Smooth muscle cell (in vitro differentiated cells): ENCODE measurements around the gene AOX1. TPM values are rescaled to one million over a fixed set of nuclear protein-coding genes. Genes with fewer than 3 reads are reported as not detected.
"Not testable (repeated sequence)": the region's sequence is repeated elsewhere in the genome, so short reads cannot be mapped to it uniquely, and the experiment has no call there.

Experiments used
- DNase-seq: peaks from one replicate; lab custom pipeline; 2025; ENCODE audit not compliant: unreplicated experiment; lab: John Stamatoyannopoulos, UW
- H2AFZ ChIP-seq: fragments of 200-600 bp; sonication (generic); 2 replicates; pipeline ENCODE4 v1.6.0; 2016; ENCODE audit warnings: antibody characterized with exemption, low read depth, mild to moderate bottlenecking
- H3F3A ChIP-seq: fragments of 200-600 bp; sonication (generic); 2 replicates; pipeline ENCODE4 v1.6.0; 2017; ENCODE audit warnings: antibody characterized with exemption, low read depth
- H3K27ac ChIP-seq: fragments of 200-600 bp; sonication (generic); 2 replicates; pipeline ENCODE4 v1.5.1; 2016; ENCODE audit warnings: low read depth, mild to moderate bottlenecking
- H3K27me3 ChIP-seq: fragments of 200-600 bp; sonication (generic); 2 replicates; pipeline ENCODE4 v1.6.1; 2016; ENCODE audit warnings: low read depth, mild to moderate bottlenecking
- H3K36me3 ChIP-seq: fragments of 200-600 bp; sonication (generic); 2 replicates; pipeline ENCODE4 v1.5.1; 2016; ENCODE audit warnings: low read depth
- H3K4me1 ChIP-seq: fragments of 200-600 bp; sonication (generic); 2 replicates; pipeline ENCODE4 v1.5.1; 2016; ENCODE audit warnings: low read depth
- H3K4me2 ChIP-seq: fragments of 200-600 bp; sonication (generic); 2 replicates; pipeline ENCODE4 v1.6.0; 2016; ENCODE audit warnings: mild to moderate bottlenecking
- H3K4me3 ChIP-seq: fragments of 200-600 bp; sonication (generic); 2 replicates; pipeline ENCODE4 v1.5.1; 2016; ENCODE audit warnings: mild to moderate bottlenecking
- H3K79me2 ChIP-seq: fragments of 200-600 bp; sonication (generic); 2 replicates; pipeline ENCODE4 v1.6.0; 2016; ENCODE audit warnings: low read depth, mild to moderate bottlenecking
- H3K9ac ChIP-seq: fragments of 200-600 bp; sonication (generic); 2 replicates; pipeline ENCODE4 v1.6.0; 2016; ENCODE audit warnings: low read depth
- H3K9me3 ChIP-seq: fragments of 200-600 bp; sonication (generic); replicated peaks from 2 replicates; pipeline ENCODE4 v1.5.1; 2016; ENCODE audit warnings: low read depth
- H4K20me1 ChIP-seq: fragments of 200-600 bp; sonication (generic); 2 replicates; pipeline ENCODE4 v1.6.0; 2016; ENCODE audit warnings: low read depth
- WGBS: methylation state at CpG from one replicate; pipeline ENCODE4 v1.1.7; 2016; ENCODE audit warnings: low lambda C conversion rate; 5-methylcytosine and 5-hydroxymethylcytosine counted together
- polyA plus RNA-seq: library from polyadenylated mRNA; unstranded; fragments of >200 nt; fragmentation: Nextera tagmentation; extraction: Ambion mirVana; gene quantifications from 2 replicates; pipeline ENCODE4 v1.2.1, GENCODE V29; 2016
- total RNA-seq: library from RNA; depleted of rRNA; stranded (reverse); fragments of >200 nt; gene quantifications from 2 replicates; pipeline ENCODE4 v1.2.3, GENCODE V29; 2014
- TF ChIP-seq, protein P1 (sequence below): fragments of 200-600 bp; sonication (generic); IDR thresholded peaks from 2 replicates; pipeline ENCODE4 v1.5.1; 2017; ENCODE audit warnings: borderline replicate concordance, mild to moderate bottlenecking, antibody characterized with exemption; ENCODE audit not compliant: insufficient read depth, poor library complexity, severe bottlenecking

Gene AOX1
- total and polyA plus RNA-seq, 2 experiments from 2014 or later: 0.18 TPM; not detected in 1

DNA sequence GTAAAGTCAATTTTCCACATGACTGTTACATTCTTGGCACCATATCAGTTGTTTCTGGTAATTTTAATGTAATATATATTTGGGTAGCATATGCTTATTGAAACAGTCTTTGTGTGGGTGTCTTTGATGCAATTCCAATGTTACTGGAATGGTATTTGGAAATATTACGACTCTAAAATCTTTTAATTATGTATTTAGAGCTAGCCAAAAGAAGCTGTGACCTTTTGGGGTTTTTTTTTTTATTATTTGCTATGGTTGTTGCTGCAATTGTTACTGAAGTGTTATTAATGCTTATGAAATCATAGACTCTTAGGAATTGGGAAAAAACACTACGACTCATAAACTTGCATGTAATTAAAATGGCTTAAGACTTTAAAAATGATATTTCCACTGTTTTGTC is 95.9 kb downstream of the AOX1 start:
- no peak for DNase-seq
- Histone ChIP-seq H3K79me2 (no peaks in the 10 kb centered on the region), H3K36me3 (no peaks in the 10 kb centered on the region), H2AFZ (no peak overlapping the region), H3K9ac (no peak overlapping the region), H3K27ac (no peak overlapping the region), H3K4me1 (no peaks in the 10 kb centered on the region), H3K27me3 (no peaks in the 10 kb centered on the region), H3K9me3 (no peaks in the 10 kb centered on the region), H3F3A (no peaks in the 10 kb centered on the region), H3K4me2 (no peak overlapping the region), H3K4me3 (no peak overlapping the region), H4K20me1 (no peaks in the 10 kb centered on the region)
- TF ChIP-seq, protein P1, sequence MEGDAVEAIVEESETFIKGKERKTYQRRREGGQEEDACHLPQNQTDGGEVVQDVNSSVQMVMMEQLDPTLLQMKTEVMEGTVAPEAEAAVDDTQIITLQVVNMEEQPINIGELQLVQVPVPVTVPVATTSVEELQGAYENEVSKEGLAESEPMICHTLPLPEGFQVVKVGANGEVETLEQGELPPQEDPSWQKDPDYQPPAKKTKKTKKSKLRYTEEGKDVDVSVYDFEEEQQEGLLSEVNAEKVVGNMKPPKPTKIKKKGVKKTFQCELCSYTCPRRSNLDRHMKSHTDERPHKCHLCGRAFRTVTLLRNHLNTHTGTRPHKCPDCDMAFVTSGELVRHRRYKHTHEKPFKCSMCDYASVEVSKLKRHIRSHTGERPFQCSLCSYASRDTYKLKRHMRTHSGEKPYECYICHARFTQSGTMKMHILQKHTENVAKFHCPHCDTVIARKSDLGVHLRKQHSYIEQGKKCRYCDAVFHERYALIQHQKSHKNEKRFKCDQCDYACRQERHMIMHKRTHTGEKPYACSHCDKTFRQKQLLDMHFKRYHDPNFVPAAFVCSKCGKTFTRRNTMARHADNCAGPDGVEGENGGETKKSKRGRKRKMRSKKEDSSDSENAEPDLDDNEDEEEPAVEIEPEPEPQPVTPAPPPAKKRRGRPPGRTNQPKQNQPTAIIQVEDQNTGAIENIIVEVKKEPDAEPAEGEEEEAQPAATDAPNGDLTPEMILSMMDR: no peak
- 86% methylated on average over 2 of the region's 2 CpGs for WGBS

DNA sequence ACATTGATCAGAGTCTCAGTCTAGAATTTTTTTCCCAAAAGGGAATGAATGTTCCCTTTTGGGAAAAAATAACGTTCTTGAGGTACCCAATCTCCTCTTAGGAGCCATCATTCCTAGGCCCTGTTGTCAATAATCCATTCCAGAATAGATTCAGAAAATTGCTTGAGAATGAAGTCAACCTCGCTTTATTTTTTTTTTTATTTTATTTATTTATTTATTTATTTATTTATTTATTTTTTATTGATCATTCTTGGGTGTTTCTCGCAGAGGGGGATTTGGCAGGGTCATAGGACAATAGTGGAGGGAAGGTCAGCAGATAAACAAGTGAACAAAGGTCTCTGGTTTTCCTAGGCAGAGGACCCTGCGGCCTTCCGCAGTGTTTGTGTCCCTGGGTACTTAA is 96.6 kb downstream of the AOX1 start:
- not testable (repeated sequence) for H3K27ac ChIP-seq, H3K9me3 ChIP-seq
- WGBS: 96% methylated on average over 3 of the region's 5 CpGs

DNA sequence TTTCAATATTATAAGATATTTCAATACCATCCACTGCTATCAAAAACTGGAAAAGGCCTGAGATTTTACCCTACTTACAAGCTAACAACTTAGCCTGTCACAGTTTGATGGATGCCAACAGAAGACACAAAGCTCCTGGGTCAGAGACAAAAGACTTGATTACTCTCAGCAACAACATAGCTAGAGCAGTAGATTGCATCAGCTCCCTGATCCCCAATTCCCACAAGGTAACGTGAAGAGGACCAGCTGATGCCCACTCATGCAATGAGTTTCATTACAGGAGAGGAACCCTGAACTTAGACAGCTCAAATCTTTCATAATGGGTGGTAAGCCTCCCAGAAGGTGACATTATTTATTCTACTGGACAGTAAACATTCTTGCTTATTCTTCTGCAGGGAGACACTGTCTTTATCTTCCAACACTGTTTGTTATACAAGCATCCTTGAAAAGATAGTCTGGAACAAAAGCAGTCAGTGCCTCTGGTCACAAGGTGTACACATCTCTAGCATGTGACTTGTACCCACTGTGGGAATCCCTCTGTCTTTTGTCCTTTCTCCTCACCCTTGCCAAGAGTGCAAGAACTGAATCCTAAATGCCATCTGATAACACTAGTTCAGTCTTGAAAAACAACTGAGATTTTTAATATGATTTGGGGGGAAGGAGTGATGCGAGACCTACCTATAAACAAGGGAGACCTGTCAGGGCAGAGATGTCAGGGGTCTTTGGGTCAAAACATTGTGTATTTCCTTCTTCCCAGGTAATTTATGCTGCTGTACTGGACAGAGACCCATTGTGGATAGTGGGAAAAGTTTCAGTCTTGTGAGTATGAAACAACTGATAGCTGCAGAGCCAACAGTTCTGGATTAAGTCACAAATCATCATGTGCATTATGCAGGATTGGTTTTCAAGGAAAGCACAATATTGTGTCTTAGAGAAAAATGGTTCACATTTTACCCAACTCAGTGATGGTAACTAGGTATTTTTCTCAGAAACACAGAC is 102.4 kb downstream of the AOX1 start:
- H3F3A ChIP-seq: no peaks in the 10 kb centered on the region
- H3K79me2 ChIP-seq: no peaks in the 10 kb centered on the region
- no peak overlapping the region for H3K27ac ChIP-seq
- no peak overlapping the region for H3K9ac ChIP-seq
- H2AFZ ChIP-seq: no peak overlapping the region
- DNase-seq: no peak
- no peak overlapping the region for H3K4me3 ChIP-seq
- H4K20me1 ChIP-seq: no peaks in the 10 kb centered on the region
- H3K27me3 ChIP-seq: no peaks in the 10 kb centered on the region
- no peak overlapping the region for H3K4me2 ChIP-seq
- TF ChIP-seq, protein P1: no peak
- no peaks in the 10 kb centered on the region for H3K9me3 ChIP-seq
- no peaks in the 10 kb centered on the region for H3K36me3 ChIP-seq
- H3K4me1 ChIP-seq: no peaks in the 10 kb centered on the region
- 62% methylated on average over 2 of the region's 2 CpGs for WGBS

More for the DNA sequence above, 96.6 kb downstream of the AOX1 start:
- H3K4me2 ChIP-seq, H2AFZ ChIP-seq, DNase-seq, H3K36me3 ChIP-seq, H3K79me2 ChIP-seq, H3K9ac ChIP-seq, H4K20me1 ChIP-seq, H3K27me3 ChIP-seq, H3K4me1 ChIP-seq, H3K4me3 ChIP-seq, H3F3A ChIP-seq: not testable (repeated sequence)

DNA sequence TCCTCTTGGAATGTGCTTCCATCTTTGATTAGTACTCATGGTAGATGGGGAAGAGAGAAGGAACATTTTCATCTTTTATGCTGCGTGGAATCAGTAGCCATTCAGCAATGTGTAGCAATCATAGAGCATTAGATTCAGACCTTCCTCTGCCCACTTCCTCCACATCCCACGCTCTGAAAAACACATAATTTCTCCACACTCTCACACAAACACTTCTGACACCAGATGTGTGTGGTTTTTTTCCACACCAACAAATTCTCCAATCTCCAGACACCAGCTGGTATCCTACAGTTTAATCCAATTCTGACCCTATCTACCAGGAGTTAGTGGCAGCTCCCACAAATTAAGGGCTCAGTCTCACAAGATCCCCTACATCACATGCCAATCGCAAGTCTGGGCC is 103.3 kb downstream of the AOX1 start:
- WGBS: 74% methylated on average over 3 of the region's 3 CpGs
- Histone ChIP-seq H2AFZ (no peak overlapping the region), H3K9me3 (no peaks in the 10 kb centered on the region), H3K79me2 (no peaks in the 10 kb centered on the region), H3K9ac (no peak overlapping the region), H3F3A (no peaks in the 10 kb centered on the region), H3K4me1 (no peaks in the 10 kb centered on the region), H3K4me3 (no peak overlapping the region), H4K20me1 (no peaks in the 10 kb centered on the region), H3K36me3 (no peaks in the 10 kb centered on the region), H3K4me2 (no peak overlapping the region), H3K27me3 (no peaks in the 10 kb centered on the region), H3K27ac (no peak overlapping the region)
- no peak for DNase-seq
- TF ChIP-seq, protein P1: no peak
